CD4-positive, alpha-beta T cell treated with Interleukin-4 for 4 hours (primary cell): Measurements from ENCODE around the gene KREMEN1.

Experiments used
- DNase-seq: peaks from one replicate; pipeline ENCODE4 v3.0.0-alpha.2; 2020

KREMEN1 gene

GRCh38 chr22:29209624-29209929 is 136.7 kb downstream of the KREMEN1 start:
- DNase-seq, result no peak

- DNase-seq, result no peak
Measured at GRCh38 chr22:29211066-29211465, 138.2 kb downstream of the KREMEN1 start.

GRCh38 chr22:29211466-29211865 is 138.6 kb downstream of the KREMEN1 start:
- no peak for DNase-seq

GRCh38 chr22:29212743-29213142 is 139.9 kb downstream of the KREMEN1 start:
- no peak for DNase-seq

- no peak for DNase-seq
Measured at GRCh38 chr22:29213493-29213892, 140.7 kb downstream of the KREMEN1 start.

- DNase-seq, result no peak
Measured at GRCh38 chr22:29214232-29214631, 141.4 kb downstream of the KREMEN1 start.

GRCh38 chr22:29215012-29215860 is 142.4 kb downstream of the KREMEN1 start:
- DNase-seq, result no peak

- DNase-seq, result no peak
Measured at GRCh38 chr22:29216011-29216872, 143.4 kb downstream of the KREMEN1 start.

GRCh38 chr22:29216873-29217666 is 144.2 kb downstream of the KREMEN1 start:
- no peak for DNase-seq
